Astrocyte (in vitro differentiated cells and primary cell): Measurements from ENCODE around the gene OGFOD3.

ENCODE experiments used
- EZH2 ChIP-seq: IDR thresholded peaks from 2 replicates; pipeline ENCODE4 v1.6.1; 2012; ENCODE audit warnings: mild to moderate bottlenecking, low read length, inconsistent platforms; ENCODE audit not compliant: insufficient read depth
- TF ChIP-seq, protein P1 (sequence below): IDR thresholded peaks from 2 replicates; pipeline ENCODE4 v1.5.1; 2011; ENCODE audit warnings: low read depth, mild to moderate bottlenecking, inconsistent platforms, low read length, moderate library complexity; ENCODE audit not compliant: insufficient read depth

DNA sequence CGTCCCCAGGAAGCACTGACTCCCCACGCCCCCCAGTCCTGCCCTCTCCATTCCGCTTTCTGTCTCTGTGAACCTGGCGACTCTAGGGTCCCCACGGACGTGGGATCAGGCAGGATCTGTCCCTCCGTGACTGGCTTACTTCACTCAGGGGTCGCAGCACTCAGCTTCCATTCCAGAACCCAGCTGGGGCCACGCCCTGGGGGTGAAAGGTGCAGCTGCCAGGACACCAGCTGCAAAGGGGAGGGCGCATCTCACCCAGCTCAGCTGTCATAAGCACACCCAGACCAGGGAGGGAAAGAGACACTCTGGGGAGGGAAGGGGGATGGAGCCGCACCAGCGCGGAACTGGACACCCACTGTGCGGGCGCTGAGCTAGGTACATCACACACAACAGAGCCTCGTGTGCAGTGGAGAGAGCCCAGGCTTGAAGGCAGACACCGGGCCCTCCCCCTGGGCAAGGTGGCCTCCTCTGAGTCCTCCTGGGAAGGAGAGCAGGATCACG is 18.7 kb downstream of the OGFOD3 start:
- TF ChIP-seq, protein P1, sequence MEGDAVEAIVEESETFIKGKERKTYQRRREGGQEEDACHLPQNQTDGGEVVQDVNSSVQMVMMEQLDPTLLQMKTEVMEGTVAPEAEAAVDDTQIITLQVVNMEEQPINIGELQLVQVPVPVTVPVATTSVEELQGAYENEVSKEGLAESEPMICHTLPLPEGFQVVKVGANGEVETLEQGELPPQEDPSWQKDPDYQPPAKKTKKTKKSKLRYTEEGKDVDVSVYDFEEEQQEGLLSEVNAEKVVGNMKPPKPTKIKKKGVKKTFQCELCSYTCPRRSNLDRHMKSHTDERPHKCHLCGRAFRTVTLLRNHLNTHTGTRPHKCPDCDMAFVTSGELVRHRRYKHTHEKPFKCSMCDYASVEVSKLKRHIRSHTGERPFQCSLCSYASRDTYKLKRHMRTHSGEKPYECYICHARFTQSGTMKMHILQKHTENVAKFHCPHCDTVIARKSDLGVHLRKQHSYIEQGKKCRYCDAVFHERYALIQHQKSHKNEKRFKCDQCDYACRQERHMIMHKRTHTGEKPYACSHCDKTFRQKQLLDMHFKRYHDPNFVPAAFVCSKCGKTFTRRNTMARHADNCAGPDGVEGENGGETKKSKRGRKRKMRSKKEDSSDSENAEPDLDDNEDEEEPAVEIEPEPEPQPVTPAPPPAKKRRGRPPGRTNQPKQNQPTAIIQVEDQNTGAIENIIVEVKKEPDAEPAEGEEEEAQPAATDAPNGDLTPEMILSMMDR, result no peak
- TF ChIP-seq EZH2, result no peak
